Colon (tissue), 2 donors: ENCODE data around the gene NPIPB12.
"Not testable (repeated sequence)": the region's sequence is repeated elsewhere in the genome, so short reads cannot be mapped to it uniquely, and the experiment has no call there.

Experiments used
- FAIRE-seq: peaks from 2 replicates; lab custom pipeline; 2012; peaks lifted over from hg19 to GRCh38; lab: Jason Lieb, UNC
- donor health status: control.
- donor health status: control.

The NPIPB12 gene

GRCh38 chr16:29506308-29506707, at the start of gene NPIPB12:
TSS of gene NPIPB12 (minus strand) at chr16:29506408.
- not testable (repeated sequence) for FAIRE-seq

GRCh38 chr16:29521520-29521919, 15.3 kb upstream of the NPIPB12 start:
- not testable (repeated sequence) for FAIRE-seq

- FAIRE-seq: not testable (repeated sequence)
Observed at GRCh38 chr16:29482276-29482675, 23.9 kb downstream of the NPIPB12 start.

- not testable (repeated sequence) for FAIRE-seq
Observed at GRCh38 chr16:29472065-29472464, 34.1 kb downstream of the NPIPB12 start.

GRCh38 chr16:29469660-29470059, 36.5 kb downstream of the NPIPB12 start:
- not testable (repeated sequence) for FAIRE-seq

GRCh38 chr16:29467654-29468366, 38.4 kb downstream of the NPIPB12 start:
- not testable (repeated sequence) for FAIRE-seq

- FAIRE-seq: not testable (repeated sequence)
Observed at GRCh38 chr16:29466904-29467303, 39.3 kb downstream of the NPIPB12 start.

GRCh38 chr16:29465985-29466824, 40.0 kb downstream of the NPIPB12 start:
- not testable (repeated sequence) for FAIRE-seq

- not testable (repeated sequence) for FAIRE-seq
Observed at GRCh38 chr16:29460647-29461030, 45.6 kb downstream of the NPIPB12 start.

- FAIRE-seq: not testable (repeated sequence)
Observed at GRCh38 chr16:29459706-29460646, 46.2 kb downstream of the NPIPB12 start, which contains the start of gene SULT1A4. TSS of gene SULT1A4 (plus strand) at chr16:29459913. CDS start at chr16:29461386, 1,473 bp downstream.

GRCh38 chr16:29457660-29458059, 48.5 kb downstream of the NPIPB12 start:
- not testable (repeated sequence) for FAIRE-seq

- FAIRE-seq: not testable (repeated sequence)
Observed at GRCh38 chr16:29454828-29455227, 51.4 kb downstream of the NPIPB12 start.

GRCh38 chr16:29454269-29454668, 51.9 kb downstream of the NPIPB12 start, which contains the start of the genes BOLA2 and SLX1B:
TSS of gene BOLA2 (minus strand) at chr16:29454351. CDS start at chr16:29454253, 98 bp downstream.
TSS of gene SLX1B (plus strand) at chr16:29454533.
- FAIRE-seq: peak; percentile 95

GRCh38 chr16:29453754-29454153, 52.5 kb downstream of the NPIPB12 start:
- FAIRE-seq: not testable (repeated sequence)
